Measurements from ENCODE around the gene SIPA1L2. TPM values are rescaled to one million over a fixed set of nuclear protein-coding genes. Genes with fewer than 3 reads are reported as not detected.
A peak's percentile ranks its signal among the peaks of the same experiment; 100 is the strongest.

SIPA1L2 gene, protein sequence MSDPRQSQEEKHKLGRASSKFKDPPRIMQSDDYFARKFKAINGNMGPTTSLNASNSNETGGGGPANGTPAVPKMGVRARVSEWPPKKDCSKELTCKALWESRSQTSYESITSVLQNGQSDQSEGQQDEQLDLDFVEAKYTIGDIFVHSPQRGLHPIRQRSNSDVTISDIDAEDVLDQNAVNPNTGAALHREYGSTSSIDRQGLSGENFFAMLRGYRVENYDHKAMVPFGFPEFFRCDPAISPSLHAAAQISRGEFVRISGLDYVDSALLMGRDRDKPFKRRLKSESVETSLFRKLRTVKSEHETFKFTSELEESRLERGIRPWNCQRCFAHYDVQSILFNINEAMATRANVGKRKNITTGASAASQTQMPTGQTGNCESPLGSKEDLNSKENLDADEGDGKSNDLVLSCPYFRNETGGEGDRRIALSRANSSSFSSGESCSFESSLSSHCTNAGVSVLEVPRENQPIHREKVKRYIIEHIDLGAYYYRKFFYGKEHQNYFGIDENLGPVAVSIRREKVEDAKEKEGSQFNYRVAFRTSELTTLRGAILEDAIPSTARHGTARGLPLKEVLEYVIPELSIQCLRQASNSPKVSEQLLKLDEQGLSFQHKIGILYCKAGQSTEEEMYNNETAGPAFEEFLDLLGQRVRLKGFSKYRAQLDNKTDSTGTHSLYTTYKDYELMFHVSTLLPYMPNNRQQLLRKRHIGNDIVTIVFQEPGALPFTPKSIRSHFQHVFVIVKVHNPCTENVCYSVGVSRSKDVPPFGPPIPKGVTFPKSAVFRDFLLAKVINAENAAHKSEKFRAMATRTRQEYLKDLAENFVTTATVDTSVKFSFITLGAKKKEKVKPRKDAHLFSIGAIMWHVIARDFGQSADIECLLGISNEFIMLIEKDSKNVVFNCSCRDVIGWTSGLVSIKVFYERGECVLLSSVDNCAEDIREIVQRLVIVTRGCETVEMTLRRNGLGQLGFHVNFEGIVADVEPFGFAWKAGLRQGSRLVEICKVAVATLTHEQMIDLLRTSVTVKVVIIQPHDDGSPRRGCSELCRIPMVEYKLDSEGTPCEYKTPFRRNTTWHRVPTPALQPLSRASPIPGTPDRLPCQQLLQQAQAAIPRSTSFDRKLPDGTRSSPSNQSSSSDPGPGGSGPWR (N-terminal part only)
- polyA plus RNA-seq (ENCODE audit: low read depth in 6 of 6) = not detected

DNA sequence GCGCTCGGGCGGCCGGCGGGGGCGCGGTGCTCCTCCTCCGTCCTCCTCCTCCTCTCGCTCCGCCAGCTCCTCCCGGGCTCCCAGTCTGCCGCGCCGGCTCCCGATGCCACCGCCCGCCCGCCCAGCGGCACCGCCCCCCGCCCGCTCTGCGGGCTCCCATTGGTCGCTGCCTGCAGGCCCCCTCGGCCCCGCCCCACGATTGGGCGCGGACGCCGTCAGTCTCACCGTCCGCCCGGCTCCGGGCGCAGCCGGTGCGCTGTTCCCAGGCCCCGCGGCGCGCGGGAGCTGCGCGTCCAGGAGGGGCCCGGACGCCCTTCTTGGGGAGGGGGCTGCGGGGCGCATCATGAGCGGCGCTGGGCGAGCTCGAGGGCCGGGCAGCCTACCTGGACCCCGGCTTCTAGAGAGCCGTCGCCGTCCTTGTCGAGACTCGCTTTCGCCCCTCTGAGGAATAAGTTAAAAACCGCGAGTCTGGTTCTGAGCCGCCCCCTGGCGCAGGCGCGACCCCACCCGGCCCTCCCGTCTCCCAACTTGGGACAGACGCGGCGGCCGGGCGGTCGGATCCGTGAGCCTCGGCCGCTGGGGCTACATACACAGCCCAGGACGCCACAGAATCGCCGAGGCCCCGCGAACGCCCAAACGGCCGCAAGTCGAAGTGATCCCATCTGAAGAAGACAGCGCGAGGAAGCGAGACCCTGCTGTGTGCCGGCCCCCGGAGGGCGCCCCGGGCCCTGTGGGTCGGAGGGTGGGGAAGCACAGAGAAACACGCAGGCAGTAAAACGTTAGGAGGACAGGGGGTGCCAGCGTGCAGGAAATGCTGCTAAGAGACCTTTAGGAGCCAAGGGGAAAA, at the start of gene SIPA1L2:
Gene SIPA1L2 (minus strand): TSS at position 87 of the 847 bp plus-strand sequence. CDS start 114,794 bp downstream, outside the sequence.
- Mint-ChIP-seq H3K4me3 (peak within 1 kb of the TSS; percentile 86 to 94 (median 91)), H3K4me1 (peaks cover 14 to 15% (median 15%) of the 10 kb centered on the region in 3 donors), H3K36me3 (no peaks in the 10 kb centered on the region), H3K27me3 (peaks cover 22 to 48% (median 32%) of the 10 kb centered on the region in 3 donors), H3K9me3 (no peaks in the 10 kb centered on the region), H3K27ac (peak within 1 kb of the TSS in 3 of 6 donors; percentile 27 to 91 (median 82))
- ATAC-seq (ENCODE audit: low read depth in 2 of 2) (peak; percentile 92 to 93), DNase-seq (peak; percentile 82)

DNA sequence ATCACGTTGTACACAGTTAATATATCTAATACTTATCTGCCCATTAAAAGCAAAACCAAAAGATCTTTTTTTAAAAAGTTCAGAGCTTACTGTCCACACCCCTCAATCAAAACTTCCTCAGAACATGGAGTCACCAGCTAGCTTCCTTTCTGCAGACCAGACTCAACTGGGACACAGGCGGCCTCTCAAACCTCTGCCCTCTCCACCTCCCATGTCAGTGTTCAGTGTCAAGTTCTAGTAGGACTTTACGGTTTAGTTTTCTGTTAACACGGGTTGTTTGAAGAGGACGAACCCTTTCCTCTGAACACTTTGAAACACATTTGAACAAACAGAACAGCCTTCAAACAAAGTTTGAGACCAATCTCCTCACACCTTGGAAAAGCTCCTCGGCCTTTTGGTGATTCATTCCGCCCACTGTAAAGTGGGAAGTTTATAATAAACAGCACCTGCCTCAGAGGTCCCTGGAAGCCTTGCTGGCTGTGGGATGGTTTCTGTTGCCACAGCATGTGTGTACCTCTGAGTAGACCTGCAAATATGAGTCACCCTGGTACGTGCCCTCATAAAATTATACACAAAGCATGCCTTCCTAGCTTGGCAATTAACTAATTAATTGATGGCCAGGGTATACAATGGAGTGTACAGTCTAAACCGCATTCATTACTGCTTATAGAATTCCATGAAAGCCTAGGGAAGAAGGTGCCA, 48.4 kb upstream of the SIPA1L2 start:
- ATAC-seq (ENCODE audit: low read depth in 2 of 2) (no peak), DNase-seq (no peak)
- Mint-ChIP-seq H3K27me3 (peaks cover 0 to 7% (median 0%) of the 10 kb centered on the region in 3 donors), H3K36me3 (no peaks in the 10 kb centered on the region), H3K9me3 (peaks cover 0 to 8% (median 0%) of the 10 kb centered on the region in 7 donors), H3K27ac (no peak overlapping the region), H3K4me3 (no peak overlapping the region), H3K4me1 (peaks cover 0 to 8% (median 0%) of the 10 kb centered on the region in 3 donors)

DNA sequence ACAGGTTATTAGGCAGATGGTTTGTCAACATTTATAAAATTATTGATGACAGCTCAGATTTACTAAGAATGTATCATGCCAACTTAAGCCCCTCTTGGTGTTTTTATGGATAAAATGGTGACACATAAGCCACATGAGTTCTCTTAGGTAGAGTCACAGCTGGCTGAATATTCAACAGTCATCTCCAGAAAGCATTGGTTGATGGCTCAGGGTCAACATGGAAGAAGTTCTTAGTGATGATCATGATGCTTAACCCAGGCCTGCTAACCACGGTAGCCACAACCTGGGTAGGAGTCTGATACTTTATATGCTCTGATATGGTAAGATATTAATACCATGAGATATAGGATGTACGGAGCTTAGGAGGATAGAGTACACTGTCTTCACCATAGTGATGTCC, 46.4 kb upstream of the SIPA1L2 start:
- ATAC-seq (ENCODE audit: low read depth in 2 of 2) (no peak), DNase-seq (no peak)
- H3K27ac Mint-ChIP-seq = no peak overlapping the region
- peaks cover 0 to 7% (median 0%) of the 10 kb centered on the region in 3 donors for H3K27me3 Mint-ChIP-seq
- no peak overlapping the region for H3K4me3 Mint-ChIP-seq
- H3K36me3 Mint-ChIP-seq = no peaks in the 10 kb centered on the region
- H3K9me3 Mint-ChIP-seq = peaks cover 0 to 8% (median 0%) of the 10 kb centered on the region in 7 donors
- peaks cover 0 to 8% (median 0%) of the 10 kb centered on the region in 3 donors for H3K4me1 Mint-ChIP-seq

DNA sequence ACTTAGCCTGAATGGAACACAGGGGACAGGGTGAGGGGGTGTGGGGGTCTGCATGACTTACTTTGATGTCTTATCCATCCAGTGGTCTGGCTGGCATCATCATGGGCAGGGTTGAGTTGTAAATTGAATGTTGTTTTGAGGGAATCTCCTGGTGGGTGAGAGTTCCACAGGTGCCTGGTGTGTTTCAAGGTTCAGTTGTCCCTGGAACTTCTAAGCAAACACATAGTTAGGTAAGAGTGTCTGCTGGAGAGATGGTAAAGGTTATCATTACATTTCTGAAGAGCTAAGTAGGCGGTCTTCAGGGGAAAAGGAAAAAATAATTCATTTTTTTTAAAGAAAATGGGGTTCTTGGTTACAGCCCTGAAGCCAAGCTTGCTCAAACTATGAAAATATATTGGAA, 46.0 kb upstream of the SIPA1L2 start:
- Mint-ChIP-seq H3K4me1 (peaks cover 0 to 8% (median 0%) of the 10 kb centered on the region in 3 donors), H3K27me3 (peaks cover 0 to 7% (median 0%) of the 10 kb centered on the region in 3 donors), H3K27ac (no peak overlapping the region), H3K4me3 (no peak overlapping the region), H3K9me3 (peaks cover 0 to 8% (median 0%) of the 10 kb centered on the region in 7 donors), H3K36me3 (no peaks in the 10 kb centered on the region)
- ATAC-seq (ENCODE audit: low read depth in 2 of 2) = no peak
- no peak for DNase-seq

DNA sequence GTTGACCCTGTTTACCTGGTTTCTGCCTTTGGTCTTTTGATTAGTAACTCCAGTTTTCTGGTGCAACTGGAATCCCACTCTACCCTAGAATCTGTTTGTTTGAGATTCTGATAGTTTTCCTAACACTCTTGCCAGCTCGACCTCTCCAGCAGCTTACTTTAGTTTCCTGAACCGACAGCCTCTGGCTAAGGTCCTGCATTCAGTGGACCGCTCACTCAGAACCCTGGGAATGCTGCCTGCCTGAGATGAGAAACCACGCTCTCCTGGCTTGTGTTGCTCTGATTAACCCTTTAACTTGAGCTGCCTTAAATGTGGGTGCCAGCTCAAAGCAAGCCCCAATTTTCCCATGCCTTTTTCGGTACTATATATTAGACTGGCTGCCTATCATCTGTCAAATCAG, 45.3 kb upstream of the SIPA1L2 start:
- DNase-seq (no peak), ATAC-seq (ENCODE audit: low read depth in 2 of 2) (no peak)
- H3K4me1 Mint-ChIP-seq = peaks cover 0 to 8% (median 0%) of the 10 kb centered on the region in 3 donors
- no peak overlapping the region for H3K4me3 Mint-ChIP-seq
- H3K9me3 Mint-ChIP-seq = peaks cover 0 to 8% (median 0%) of the 10 kb centered on the region in 7 donors
- peaks cover 0 to 14% (median 0%) of the 10 kb centered on the region in 3 donors for H3K27me3 Mint-ChIP-seq
- no peak overlapping the region for H3K27ac Mint-ChIP-seq
- H3K36me3 Mint-ChIP-seq = no peaks in the 10 kb centered on the region

DNA sequence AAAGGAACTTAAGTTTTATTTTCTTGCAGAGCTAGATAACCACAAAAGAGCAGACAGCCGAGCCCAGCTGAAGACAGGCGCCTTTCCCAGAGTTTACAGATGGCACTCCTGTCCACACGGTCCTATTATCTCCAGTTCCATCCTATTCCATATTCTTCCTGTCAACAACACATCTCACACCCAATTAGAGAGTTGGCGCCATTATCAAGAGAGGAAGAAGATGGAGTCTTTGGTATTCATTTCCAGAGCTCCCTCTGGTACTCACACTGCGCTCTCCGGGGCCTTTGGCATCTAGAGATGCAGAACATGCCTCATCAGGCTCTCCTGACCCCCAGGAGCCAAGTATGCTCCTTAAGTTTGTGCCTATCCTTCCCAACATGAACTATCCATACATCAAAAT, 43.3 kb upstream of the SIPA1L2 start:
- no peaks in the 10 kb centered on the region for H3K36me3 Mint-ChIP-seq
- H3K27me3 Mint-ChIP-seq = peaks cover 0 to 15% (median 0%) of the 10 kb centered on the region in 3 donors
- peaks cover 0 to 8% (median 0%) of the 10 kb centered on the region in 3 donors for H3K4me1 Mint-ChIP-seq
- ATAC-seq (ENCODE audit: low read depth in 2 of 2) (no peak), DNase-seq (no peak)
- H3K9me3 Mint-ChIP-seq = peaks cover 0 to 8% (median 0%) of the 10 kb centered on the region in 7 donors
- no peak overlapping the region for H3K4me3 Mint-ChIP-seq
- H3K27ac Mint-ChIP-seq = no peak overlapping the region

DNA sequence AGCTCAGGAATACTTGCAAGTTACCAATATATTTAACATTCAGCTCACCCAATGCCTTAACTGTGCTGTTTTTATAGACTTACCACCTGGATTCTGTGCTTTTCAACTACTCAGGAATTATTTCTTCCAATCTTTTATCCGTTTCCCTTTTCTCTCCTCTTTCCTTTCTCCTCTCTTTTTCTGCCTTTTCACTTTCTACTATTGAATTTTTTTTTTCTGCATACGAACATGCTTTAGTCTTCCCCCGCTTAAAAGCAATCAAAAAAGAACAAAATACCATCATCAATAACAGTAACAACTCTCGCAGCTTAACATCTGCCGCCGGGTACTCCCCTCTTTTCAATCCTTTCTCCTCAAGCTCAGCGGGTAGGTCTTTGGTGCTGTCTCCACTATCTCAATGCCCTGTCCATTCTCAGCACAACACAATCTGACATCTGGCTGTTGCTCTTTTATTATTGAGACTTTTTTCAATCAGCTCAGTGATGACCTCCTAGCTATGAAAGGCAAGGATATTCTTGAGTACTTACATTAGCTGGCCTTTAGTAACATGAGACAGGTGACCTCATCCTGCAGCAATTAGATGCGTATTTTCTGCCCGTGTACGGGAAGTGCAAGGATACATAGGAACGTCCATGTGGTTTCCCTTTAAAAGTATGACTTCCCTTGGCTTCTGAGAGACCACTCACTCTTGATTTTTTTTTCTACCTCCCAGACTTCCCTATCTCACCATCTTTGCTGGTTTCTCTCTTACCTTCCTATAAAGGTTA, 40.2 kb upstream of the SIPA1L2 start:
- H3K36me3 Mint-ChIP-seq = no peaks in the 10 kb centered on the region
- H3K9me3 Mint-ChIP-seq = no peaks in the 10 kb centered on the region
- H3K27ac Mint-ChIP-seq = peak overlapping the region in 2 of 6 donors; percentile 1 to 66
- no peak for ATAC-seq (ENCODE audit: low read depth in 2 of 2)
- no peak overlapping the region for H3K4me3 Mint-ChIP-seq
- no peak for DNase-seq
- peaks cover 0 to 15% (median 0%) of the 10 kb centered on the region in 3 donors for H3K27me3 Mint-ChIP-seq
- H3K4me1 Mint-ChIP-seq = peaks cover 0 to 10% (median 9%) of the 10 kb centered on the region in 3 donors

DNA sequence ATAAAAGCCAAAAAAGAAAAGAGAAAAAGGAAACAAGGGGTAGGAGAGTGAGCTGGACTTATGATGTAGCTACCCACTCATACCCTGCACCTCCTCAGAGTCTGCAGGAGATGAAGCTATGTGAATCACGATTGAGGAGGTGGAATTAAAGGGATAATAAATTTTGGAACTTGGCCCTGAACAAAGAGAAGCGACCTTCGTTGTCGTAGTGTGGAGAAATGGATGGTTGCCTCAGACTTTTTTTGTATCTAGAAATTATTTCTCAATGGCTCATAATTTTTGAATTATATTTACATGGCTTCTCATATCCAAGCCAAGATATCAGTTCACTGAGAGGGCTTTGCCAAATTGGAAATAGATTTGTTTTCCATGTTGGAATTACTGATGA, 37.8 kb upstream of the SIPA1L2 start:
- Mint-ChIP-seq H3K9me3 (no peaks in the 10 kb centered on the region), H3K36me3 (no peaks in the 10 kb centered on the region), H3K27ac (no peak overlapping the region), H3K4me1 (peaks cover 0 to 10% (median 9%) of the 10 kb centered on the region in 3 donors), H3K27me3 (peaks cover 0 to 7% (median 0%) of the 10 kb centered on the region in 3 donors), H3K4me3 (no peak overlapping the region)
- ATAC-seq (ENCODE audit: low read depth in 2 of 2) = no peak
- DNase-seq = no peak

DNA sequence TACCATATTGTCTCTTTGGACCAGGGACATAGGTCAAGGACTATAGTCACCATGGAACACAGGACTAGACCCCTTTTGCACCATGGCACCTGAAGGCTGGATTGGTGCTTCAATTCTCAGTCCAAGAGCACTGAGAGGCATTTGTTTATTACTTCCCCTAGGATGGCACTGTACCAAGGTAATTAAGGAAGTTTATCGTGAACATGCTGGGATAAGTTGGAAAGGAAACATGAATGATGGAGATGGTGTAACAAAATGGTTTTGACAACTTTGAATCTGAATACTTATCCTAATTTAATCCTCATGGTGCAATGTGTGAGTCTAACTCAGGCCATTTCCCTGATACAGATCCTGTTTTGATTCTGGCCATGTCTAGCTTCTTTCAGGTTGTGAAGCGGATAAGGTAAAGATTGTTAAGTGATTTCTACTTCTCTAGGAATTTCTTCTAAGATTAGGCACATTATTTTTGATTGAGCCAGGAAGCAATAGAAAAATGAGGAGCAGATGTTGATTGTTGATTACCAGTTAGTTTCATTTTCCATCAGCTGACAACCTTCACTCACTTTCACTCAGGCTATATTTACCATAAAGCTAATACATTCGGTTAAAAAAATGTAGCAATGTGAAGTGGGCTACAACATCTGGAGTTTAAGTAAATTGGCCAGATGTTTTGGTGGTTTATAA, 37.3 kb upstream of the SIPA1L2 start:
- Mint-ChIP-seq H3K27me3 (peaks cover 0 to 7% (median 0%) of the 10 kb centered on the region in 3 donors), H3K4me1 (peaks cover 0 to 10% (median 9%) of the 10 kb centered on the region in 3 donors), H3K9me3 (no peaks in the 10 kb centered on the region), H3K36me3 (no peaks in the 10 kb centered on the region), H3K4me3 (no peak overlapping the region), H3K27ac (peak overlapping the region in 1 of 6 donors; percentile 43)
- DNase-seq (no peak), ATAC-seq (ENCODE audit: low read depth in 2 of 2) (no peak)

DNA sequence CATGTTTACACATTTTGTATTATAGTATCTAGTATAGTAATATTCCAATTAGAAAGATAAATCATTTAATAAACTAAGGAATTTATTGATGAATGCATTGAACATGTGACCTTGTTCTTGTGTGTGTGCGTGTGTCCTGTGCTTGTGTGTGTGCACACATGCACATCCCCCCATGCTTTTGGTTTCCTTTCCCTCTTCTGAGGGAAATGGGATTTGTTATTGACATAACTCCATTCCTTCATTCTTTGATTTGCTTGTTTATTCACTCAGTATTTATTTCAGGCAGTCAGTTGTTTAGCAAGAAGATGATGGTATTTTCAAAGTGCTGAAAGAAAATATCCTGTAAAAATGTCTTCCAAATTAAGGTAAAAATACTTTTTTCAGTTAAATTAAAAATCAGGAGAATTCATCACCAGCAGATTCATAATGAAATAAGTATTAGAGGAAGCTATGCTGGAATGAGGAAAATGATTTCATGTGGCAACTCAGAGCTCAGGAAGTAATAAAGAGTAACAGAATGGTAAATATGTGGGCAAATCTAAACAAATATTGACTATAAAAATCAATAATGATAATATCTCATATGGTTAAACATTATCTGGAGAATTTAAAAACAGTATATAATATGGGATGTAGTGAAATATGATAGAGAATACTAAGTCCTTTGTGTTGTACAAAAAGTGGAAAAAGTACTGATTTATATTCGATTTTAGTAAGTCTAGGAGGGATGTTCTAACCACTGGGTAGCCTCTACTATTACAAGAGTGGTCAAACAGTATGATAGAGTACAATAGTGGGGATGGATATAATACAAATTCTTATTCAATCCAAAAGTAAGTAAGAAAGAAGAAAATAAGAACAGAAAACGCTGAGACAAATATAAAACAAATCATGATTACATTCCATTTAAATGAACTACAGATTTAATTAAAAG, 35.2 kb upstream of the SIPA1L2 start:
- peaks cover 0 to 10% (median 9%) of the 10 kb centered on the region in 3 donors for H3K4me1 Mint-ChIP-seq
- no peaks in the 10 kb centered on the region for H3K36me3 Mint-ChIP-seq
- no peak overlapping the region for H3K27ac Mint-ChIP-seq
- DNase-seq (no peak), ATAC-seq (ENCODE audit: low read depth in 2 of 2) (no peak)
- no peak overlapping the region for H3K4me3 Mint-ChIP-seq
- no peaks in the 10 kb centered on the region for H3K27me3 Mint-ChIP-seq
- H3K9me3 Mint-ChIP-seq = peaks cover 0 to 2% (median 0%) of the 10 kb centered on the region in 7 donors

Measured in naive B cell (primary cell).